ENCODE data around the gene RORB.
"Not testable (repeated sequence)": the region's sequence is repeated elsewhere in the genome, so short reads cannot be mapped to it uniquely, and the experiment has no call there.

The RORB gene

DNA sequence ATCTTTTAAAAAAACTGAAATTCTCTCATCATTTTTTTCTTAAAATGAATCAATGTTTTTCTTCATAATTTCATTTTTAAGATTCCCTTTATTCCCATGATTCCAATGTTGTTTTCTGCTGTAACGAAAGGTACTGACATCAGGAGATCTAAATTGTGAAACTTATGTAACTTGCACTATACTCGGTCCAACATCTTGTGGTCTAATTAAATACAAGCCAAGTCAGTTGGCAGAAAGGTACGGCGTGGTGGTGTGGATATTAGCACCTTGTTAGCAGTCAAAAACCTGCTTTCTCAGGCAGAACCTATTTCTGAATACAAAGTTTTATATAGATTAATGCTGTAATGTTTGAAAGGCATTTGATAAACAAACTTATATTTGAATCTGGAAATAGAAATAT is 20.1 kb downstream of the RORB start:
- Histone ChIP-seq H3K4me3 (ENCODE audit: low read length) (no peak overlapping the region), H3K4me1 (ENCODE audit: control insufficient read depth, insufficient read depth, low read length) (no peaks in the 10 kb centered on the region), H3K9ac (ENCODE audit: low read length) (no peak overlapping the region), H3K9me3 (ENCODE audit: control insufficient read depth, low read length) (no peaks in the 10 kb centered on the region), H3K27me3 (replicated peaks; ENCODE audit: control insufficient read depth, insufficient read depth, low read length) (peaks cover 5% of the 10 kb centered on the region), H3K36me3 (ENCODE audit: control insufficient read depth, insufficient read depth, low read length, severe bottlenecking) (no peaks in the 10 kb centered on the region)
- no peak for DNase-seq (ENCODE audit: low read depth)

DNA sequence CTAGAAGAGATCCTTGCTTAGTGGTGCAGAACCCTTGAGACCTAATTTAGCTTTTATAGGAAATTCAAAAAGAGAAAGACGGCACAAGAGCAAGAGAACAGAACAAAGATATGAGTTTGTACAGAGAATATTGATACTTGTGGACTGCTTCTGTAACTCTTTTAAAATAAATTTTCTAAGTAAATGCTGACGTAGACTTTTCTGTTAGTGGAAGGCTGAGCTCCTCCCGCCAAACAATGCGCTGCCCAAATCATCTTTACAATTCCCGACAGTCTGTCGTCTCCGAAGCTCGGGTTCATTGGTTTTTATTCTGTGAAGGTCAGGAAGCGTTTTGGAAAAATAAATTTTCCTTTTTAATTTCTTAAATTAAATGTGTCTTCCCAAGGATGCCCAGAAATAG is 22.3 kb downstream of the RORB start:
- Histone ChIP-seq H3K9ac (ENCODE audit: low read length) (no peak overlapping the region), H3K36me3 (ENCODE audit: control insufficient read depth, insufficient read depth, low read length, severe bottlenecking) (no peaks in the 10 kb centered on the region), H3K9me3 (ENCODE audit: control insufficient read depth, low read length) (no peaks in the 10 kb centered on the region), H3K27me3 (replicated peaks; ENCODE audit: control insufficient read depth, insufficient read depth, low read length) (peaks cover 5% of the 10 kb centered on the region), H3K4me3 (ENCODE audit: low read length) (no peak overlapping the region), H3K4me1 (ENCODE audit: control insufficient read depth, insufficient read depth, low read length) (no peaks in the 10 kb centered on the region)
- DNase-seq (ENCODE audit: low read depth) = no peak

DNA sequence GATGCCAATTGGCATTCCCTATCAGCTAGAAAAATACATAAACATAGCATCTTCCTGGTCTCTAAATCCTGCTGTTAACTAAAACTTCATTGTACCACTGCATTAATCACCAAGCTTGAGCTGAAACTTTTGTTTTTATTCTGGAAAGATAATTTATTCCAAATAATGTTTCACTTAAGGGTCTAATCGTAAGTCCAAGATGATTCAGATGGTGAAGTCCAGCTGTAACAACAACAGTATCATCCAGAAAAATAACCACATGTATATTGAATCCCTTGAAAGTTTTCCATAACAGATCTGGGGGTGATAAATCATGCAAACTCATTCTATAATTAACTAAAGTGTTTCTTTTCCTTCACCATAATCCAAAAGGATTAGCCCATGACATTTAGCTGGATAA is 23.9 kb downstream of the RORB start:
- H3K27me3 ChIP-seq (replicated peaks; ENCODE audit: control insufficient read depth, insufficient read depth, low read length) = peaks cover 5% of the 10 kb centered on the region
- H3K9ac ChIP-seq (ENCODE audit: low read length) = no peak overlapping the region
- DNase-seq (ENCODE audit: low read depth) = peak; percentile 15
- no peak overlapping the region for H3K4me3 ChIP-seq (ENCODE audit: low read length)
- no peaks in the 10 kb centered on the region for H3K36me3 ChIP-seq (ENCODE audit: control insufficient read depth, insufficient read depth, low read length, severe bottlenecking)
- H3K4me1 ChIP-seq (ENCODE audit: control insufficient read depth, insufficient read depth, low read length) = no peaks in the 10 kb centered on the region
- no peaks in the 10 kb centered on the region for H3K9me3 ChIP-seq (ENCODE audit: control insufficient read depth, low read length)

DNA sequence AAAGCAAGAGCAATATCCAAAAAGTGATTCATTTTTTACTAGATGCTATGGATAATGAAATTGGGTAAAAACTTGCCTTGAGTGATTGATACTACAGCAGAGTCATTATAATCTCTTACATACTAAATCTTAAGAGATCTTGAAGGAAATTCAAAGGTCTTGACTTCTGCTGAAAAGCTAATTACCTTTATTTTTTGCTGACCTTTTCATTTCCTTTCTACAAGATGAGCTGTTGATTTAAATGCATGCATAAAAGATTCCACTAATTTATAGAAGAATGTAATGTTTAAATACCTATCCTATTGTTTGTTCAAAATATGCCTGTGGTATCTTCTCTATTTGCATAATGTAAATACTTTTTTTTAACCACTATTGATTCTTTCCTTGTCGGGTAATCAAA is 27.2 kb downstream of the RORB start:
- H3K4me3 ChIP-seq (ENCODE audit: low read length) = no peak overlapping the region
- H3K9ac ChIP-seq (ENCODE audit: low read length) = no peak overlapping the region
- no peaks in the 10 kb centered on the region for H3K27me3 ChIP-seq (replicated peaks; ENCODE audit: control insufficient read depth, insufficient read depth, low read length)
- no peaks in the 10 kb centered on the region for H3K36me3 ChIP-seq (ENCODE audit: control insufficient read depth, insufficient read depth, low read length, severe bottlenecking)
- no peaks in the 10 kb centered on the region for H3K9me3 ChIP-seq (ENCODE audit: control insufficient read depth, low read length)
- no peak for DNase-seq (ENCODE audit: low read depth)
- peaks cover 3% of the 10 kb centered on the region for H3K4me1 ChIP-seq (ENCODE audit: control insufficient read depth, insufficient read depth, low read length)

DNA sequence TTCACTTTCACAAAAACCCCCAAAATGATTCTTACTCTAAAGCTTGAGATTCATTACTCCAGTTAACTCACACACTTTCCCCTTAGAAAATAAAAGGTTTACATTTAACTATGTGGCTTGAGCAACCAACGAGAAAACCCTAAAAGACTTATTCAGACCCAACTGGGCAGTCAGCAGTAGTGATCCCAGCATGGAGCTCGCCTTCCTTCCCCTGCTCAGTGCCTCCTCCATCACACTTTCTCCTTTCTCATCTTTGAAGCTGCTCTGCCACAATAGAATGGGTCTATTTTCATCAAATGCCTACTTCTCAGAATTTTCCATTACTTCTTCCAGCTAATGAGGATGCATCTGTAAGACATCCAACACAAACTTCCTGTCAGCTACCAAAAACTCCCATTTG is 29.1 kb downstream of the RORB start:
- Histone ChIP-seq H3K36me3 (ENCODE audit: control insufficient read depth, insufficient read depth, low read length, severe bottlenecking) (no peaks in the 10 kb centered on the region), H3K27me3 (replicated peaks; ENCODE audit: control insufficient read depth, insufficient read depth, low read length) (no peaks in the 10 kb centered on the region), H3K4me1 (ENCODE audit: control insufficient read depth, insufficient read depth, low read length) (peaks cover 3% of the 10 kb centered on the region), H3K9ac (ENCODE audit: low read length) (no peak overlapping the region), H3K9me3 (ENCODE audit: control insufficient read depth, low read length) (no peaks in the 10 kb centered on the region), H3K4me3 (ENCODE audit: low read length) (no peak overlapping the region)
- no peak for DNase-seq (ENCODE audit: low read depth)

DNA sequence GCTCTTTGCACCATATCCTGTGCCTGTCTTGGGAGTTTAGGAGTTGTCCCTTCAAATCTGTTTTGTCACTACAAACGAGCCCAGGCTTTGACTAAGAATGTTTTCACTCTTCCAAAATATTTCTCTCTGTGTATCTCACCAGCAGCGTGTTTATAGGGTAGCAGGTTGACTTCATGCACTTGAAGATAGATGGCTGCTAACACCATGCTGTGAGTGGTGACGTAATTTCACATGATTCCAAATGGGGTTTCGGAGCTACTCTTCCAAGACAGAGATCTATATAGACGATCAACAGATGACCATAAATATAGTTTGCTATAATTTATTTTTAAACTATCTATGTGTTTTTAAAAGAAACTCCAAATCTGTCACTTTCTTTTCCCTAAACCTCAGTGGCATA is 30.6 kb downstream of the RORB start:
- H3K9me3 ChIP-seq (ENCODE audit: control insufficient read depth, low read length) = no peaks in the 10 kb centered on the region
- H3K27me3 ChIP-seq (replicated peaks; ENCODE audit: control insufficient read depth, insufficient read depth, low read length) = no peaks in the 10 kb centered on the region
- DNase-seq (ENCODE audit: low read depth) = no peak
- no peak overlapping the region for H3K4me3 ChIP-seq (ENCODE audit: low read length)
- H3K4me1 ChIP-seq (ENCODE audit: control insufficient read depth, insufficient read depth, low read length) = peaks cover 3% of the 10 kb centered on the region
- H3K9ac ChIP-seq (ENCODE audit: low read length) = no peak overlapping the region
- H3K36me3 ChIP-seq (ENCODE audit: control insufficient read depth, insufficient read depth, low read length, severe bottlenecking) = no peaks in the 10 kb centered on the region

DNA sequence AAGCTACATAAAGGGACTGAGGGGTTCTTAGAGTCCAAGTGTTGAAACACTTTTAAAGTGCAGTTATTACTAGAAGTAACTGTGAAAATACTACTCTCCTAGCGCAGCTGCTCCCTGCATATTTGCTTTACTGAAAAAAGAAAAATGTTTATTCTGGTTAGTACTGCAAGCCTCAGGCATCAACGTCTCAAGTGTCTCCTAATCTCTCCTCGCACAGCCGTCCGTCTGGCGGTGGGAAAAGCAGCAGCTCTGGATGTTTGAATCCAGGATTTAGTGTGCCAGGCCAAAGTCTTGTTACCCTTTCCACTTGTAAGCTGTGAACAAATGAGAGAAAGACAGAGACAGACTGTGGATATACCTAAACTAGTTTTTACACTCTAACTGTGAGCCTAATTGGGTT is 31.1 kb downstream of the RORB start:
- H3K9me3 ChIP-seq (ENCODE audit: control insufficient read depth, low read length) = no peaks in the 10 kb centered on the region
- H3K36me3 ChIP-seq (ENCODE audit: control insufficient read depth, insufficient read depth, low read length, severe bottlenecking) = no peaks in the 10 kb centered on the region
- no peaks in the 10 kb centered on the region for H3K27me3 ChIP-seq (replicated peaks; ENCODE audit: control insufficient read depth, insufficient read depth, low read length)
- peaks cover 3% of the 10 kb centered on the region for H3K4me1 ChIP-seq (ENCODE audit: control insufficient read depth, insufficient read depth, low read length)
- no peak overlapping the region for H3K4me3 ChIP-seq (ENCODE audit: low read length)
- no peak overlapping the region for H3K9ac ChIP-seq (ENCODE audit: low read length)
- DNase-seq (ENCODE audit: low read depth) = peak; percentile 12

DNA sequence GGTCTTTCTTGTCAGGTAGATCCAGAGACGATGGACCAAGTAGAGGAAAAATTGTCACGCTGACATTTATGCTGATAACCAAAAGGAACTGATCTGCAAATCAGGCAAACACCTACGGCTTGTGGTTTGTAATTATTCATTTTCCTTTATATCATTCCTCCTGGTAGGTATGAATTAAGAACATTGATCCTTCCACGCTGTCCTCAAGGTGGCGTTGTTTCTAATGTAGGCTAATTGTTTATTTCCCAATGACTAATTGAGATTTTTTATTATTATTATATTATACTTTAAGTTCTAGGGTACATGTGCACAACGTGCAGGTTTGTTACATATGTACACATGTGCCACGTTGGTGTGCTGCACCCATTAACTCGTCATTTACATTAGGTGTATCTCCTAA is 33.3 kb downstream of the RORB start:
- not testable (repeated sequence) for H3K4me1 ChIP-seq (ENCODE audit: control insufficient read depth, insufficient read depth, low read length); H3K9me3 ChIP-seq (ENCODE audit: control insufficient read depth, low read length); H3K27me3 ChIP-seq (replicated peaks; ENCODE audit: control insufficient read depth, insufficient read depth, low read length); H3K36me3 ChIP-seq (ENCODE audit: control insufficient read depth, insufficient read depth, low read length, severe bottlenecking); H3K4me3 ChIP-seq (ENCODE audit: low read length); H3K9ac ChIP-seq (ENCODE audit: low read length); DNase-seq (ENCODE audit: low read depth)

DNA sequence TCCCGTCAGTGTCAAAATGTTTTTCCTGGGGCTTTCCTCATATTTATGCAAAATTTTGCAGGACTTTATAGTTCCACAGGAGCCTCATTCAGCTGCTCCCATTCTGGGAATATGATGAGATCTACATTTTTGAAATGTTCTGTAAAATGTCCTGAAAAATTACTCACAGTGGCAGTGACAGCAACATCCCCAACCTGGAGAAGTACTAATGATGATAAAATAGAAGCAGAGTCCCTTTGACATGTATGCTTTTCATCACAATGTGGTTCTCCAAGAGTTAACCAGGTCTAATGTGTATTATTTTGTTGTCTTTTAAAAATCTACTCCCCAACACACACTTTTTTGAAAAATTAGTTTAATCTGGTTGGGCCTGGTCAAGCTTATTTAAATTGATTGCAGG is 36.1 kb downstream of the RORB start:
- Histone ChIP-seq H3K9me3 (ENCODE audit: control insufficient read depth, low read length) (no peaks in the 10 kb centered on the region), H3K4me3 (ENCODE audit: low read length) (no peak overlapping the region), H3K27me3 (replicated peaks; ENCODE audit: control insufficient read depth, insufficient read depth, low read length) (peaks cover 3% of the 10 kb centered on the region), H3K9ac (ENCODE audit: low read length) (no peak overlapping the region), H3K4me1 (ENCODE audit: control insufficient read depth, insufficient read depth, low read length) (peaks cover 2% of the 10 kb centered on the region), H3K36me3 (ENCODE audit: control insufficient read depth, insufficient read depth, low read length, severe bottlenecking) (no peaks in the 10 kb centered on the region)
- no peak for DNase-seq (ENCODE audit: low read depth)

DNA sequence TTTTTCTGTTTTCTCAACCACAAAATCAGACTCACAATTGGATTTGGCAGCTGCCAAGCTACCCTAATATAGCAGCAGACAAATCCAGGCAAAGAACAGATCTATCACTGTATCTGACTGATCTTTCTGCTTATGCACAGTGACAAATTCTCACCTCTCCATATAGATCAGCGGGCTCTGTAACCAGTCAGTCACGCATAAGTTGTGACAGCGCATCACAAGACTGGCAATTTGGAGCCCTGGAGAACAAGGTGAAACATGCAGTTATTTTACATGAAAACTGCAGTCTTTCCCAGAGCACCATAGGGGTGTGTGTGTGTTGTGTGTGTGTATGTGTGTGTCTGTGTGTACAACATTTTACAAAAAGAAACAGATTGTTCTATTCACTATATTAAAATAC is 37.7 kb downstream of the RORB start:
- H3K9me3 ChIP-seq (ENCODE audit: control insufficient read depth, low read length) = no peaks in the 10 kb centered on the region
- H3K27me3 ChIP-seq (replicated peaks; ENCODE audit: control insufficient read depth, insufficient read depth, low read length) = peaks cover 3% of the 10 kb centered on the region
- no peak overlapping the region for H3K4me3 ChIP-seq (ENCODE audit: low read length)
- no peak overlapping the region for H3K9ac ChIP-seq (ENCODE audit: low read length)
- H3K4me1 ChIP-seq (ENCODE audit: control insufficient read depth, insufficient read depth, low read length) = no peaks in the 10 kb centered on the region
- no peaks in the 10 kb centered on the region for H3K36me3 ChIP-seq (ENCODE audit: control insufficient read depth, insufficient read depth, low read length, severe bottlenecking)
- DNase-seq (ENCODE audit: low read depth) = no peak

DNA sequence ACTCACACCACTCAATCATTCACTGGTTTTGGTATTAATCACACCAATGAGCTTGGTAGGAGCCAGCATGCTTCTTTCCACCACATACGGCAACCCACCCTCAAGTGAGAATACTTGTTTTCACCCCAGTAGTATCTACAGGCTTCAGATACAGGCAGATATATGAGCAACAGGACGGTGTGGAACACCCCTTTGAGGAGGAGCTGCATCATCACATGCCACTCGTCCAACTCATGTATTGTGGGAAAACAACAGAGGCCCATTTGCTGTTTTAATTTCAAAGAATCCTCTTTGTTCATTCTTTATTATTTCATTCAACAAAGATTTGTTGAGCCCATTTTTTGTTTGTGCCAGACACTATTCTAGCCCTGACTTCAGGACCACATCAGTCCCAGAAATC is 46.0 kb downstream of the RORB start:
- no peaks in the 10 kb centered on the region for H3K4me1 ChIP-seq (ENCODE audit: control insufficient read depth, insufficient read depth, low read length)
- H3K9me3 ChIP-seq (ENCODE audit: control insufficient read depth, low read length) = no peaks in the 10 kb centered on the region
- H3K27me3 ChIP-seq (replicated peaks; ENCODE audit: control insufficient read depth, insufficient read depth, low read length) = no peaks in the 10 kb centered on the region
- H3K36me3 ChIP-seq (ENCODE audit: control insufficient read depth, insufficient read depth, low read length, severe bottlenecking) = no peaks in the 10 kb centered on the region
- H3K9ac ChIP-seq (ENCODE audit: low read length) = no peak overlapping the region
- no peak for DNase-seq (ENCODE audit: low read depth)
- no peak overlapping the region for H3K4me3 ChIP-seq (ENCODE audit: low read length)

DNA sequence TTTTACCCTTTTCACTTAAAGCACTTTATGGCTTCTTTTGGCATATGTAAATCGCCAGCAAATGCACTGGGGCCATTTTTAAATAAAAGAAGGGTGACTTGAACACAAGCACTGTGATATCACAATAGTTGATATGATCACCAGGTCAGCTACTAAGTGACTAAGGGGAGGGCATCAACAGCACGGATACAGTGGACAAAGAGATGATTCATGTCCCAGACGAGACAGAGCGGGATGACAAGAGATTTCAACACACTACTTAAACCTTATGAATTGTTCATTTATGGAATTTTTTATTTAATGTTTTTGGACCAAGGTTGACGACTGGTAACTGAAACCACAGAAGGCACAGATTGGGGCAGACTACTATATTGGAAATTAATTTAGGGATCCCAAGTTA is 54.1 kb downstream of the RORB start:
- no peak for DNase-seq (ENCODE audit: low read depth)
- Histone ChIP-seq H3K9me3 (ENCODE audit: control insufficient read depth, low read length) (no peaks in the 10 kb centered on the region), H3K27me3 (replicated peaks; ENCODE audit: control insufficient read depth, insufficient read depth, low read length) (no peaks in the 10 kb centered on the region), H3K4me3 (ENCODE audit: low read length) (no peak overlapping the region), H3K36me3 (ENCODE audit: control insufficient read depth, insufficient read depth, low read length, severe bottlenecking) (no peaks in the 10 kb centered on the region), H3K9ac (ENCODE audit: low read length) (no peak overlapping the region), H3K4me1 (ENCODE audit: control insufficient read depth, insufficient read depth, low read length) (peaks cover 20% of the 10 kb centered on the region)
